ENCODE results near the gene SAMD3.
"Not testable (repeated sequence)": the region's sequence is repeated elsewhere in the genome, so short reads cannot be mapped to it uniquely, and the experiment has no call there.

SAMD3 gene, protein sequence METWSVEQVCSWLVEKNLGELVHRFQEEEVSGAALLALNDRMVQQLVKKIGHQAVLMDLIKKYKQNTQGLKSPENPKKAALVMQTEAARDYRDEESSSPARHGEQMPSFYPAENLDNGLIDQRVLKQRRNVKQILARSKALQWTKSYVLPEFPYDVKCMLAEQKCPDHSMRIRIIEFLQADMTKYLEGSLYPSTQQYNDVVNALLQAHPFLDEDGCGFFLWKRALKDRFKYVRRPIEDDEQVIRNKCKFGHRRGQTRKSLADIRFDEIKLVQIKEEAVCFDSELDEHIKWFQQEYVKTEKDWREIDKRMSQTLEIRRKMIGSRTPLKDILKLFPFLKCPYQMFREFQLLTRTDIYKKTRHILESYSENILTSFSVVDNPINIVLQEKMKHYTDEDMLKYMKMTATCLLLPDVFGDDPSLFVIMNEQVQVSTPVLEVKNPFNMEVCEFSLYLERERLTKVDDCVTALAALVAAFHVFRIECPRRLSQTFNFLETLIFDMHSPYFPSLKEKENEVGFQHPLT
- total RNA-seq, result 40.6 to 71.1 (median 63.9) reads per million in 3 donors

DNA sequence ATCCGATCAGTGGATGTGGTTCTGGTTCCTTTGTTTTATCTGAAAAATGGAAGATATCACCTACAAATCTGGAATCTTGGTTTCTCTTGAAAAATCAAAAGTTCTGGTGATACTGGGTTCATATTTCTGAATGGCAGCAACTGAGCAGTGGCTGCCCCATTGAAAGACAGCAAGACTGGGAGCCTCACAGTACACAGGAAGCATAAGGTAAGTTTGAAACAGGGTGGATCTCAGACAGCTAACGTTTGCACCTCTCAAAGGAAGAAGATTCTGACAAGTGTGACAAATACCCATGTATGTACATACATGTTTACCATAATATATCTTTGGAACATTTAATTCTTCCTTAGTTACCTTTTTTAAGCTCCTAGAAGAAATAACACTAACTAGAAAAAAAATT is at the start of gene SAMD3:
TSS of gene SAMD3 (minus strand) at position 177 of the 400 bp plus-strand sequence. CDS start 7,678 bp downstream, outside the sequence.
- no peaks in the 10 kb centered on the region for H3K27me3 ChIP-seq (replicated peaks; ENCODE audit: control insufficient read depth, insufficient read depth, low read length, poor library complexity, severe bottlenecking)
- H3K9me3 ChIP-seq (ENCODE audit: control insufficient read depth, low read length), result no peaks in the 10 kb centered on the region
- H3K4me1 ChIP-seq (ENCODE audit: control insufficient read depth, insufficient read depth, low read length, poor library complexity, severe bottlenecking), result peaks cover 19% of the 10 kb centered on the region
- DNase-seq, result no peak
- H3K4me3 ChIP-seq (ENCODE audit: insufficient read depth, low read depth, low read length, poor library complexity, severe bottlenecking), result peak within 1 kb of the TSS; percentile 53
- no peaks in the 10 kb centered on the region for H3K36me3 ChIP-seq (ENCODE audit: control insufficient read depth, insufficient read depth, low read length)
- H3K27ac ChIP-seq (ENCODE audit: insufficient read depth, low read length, poor library complexity, severe bottlenecking), result peak within 1 kb of the TSS; percentile 50

DNA sequence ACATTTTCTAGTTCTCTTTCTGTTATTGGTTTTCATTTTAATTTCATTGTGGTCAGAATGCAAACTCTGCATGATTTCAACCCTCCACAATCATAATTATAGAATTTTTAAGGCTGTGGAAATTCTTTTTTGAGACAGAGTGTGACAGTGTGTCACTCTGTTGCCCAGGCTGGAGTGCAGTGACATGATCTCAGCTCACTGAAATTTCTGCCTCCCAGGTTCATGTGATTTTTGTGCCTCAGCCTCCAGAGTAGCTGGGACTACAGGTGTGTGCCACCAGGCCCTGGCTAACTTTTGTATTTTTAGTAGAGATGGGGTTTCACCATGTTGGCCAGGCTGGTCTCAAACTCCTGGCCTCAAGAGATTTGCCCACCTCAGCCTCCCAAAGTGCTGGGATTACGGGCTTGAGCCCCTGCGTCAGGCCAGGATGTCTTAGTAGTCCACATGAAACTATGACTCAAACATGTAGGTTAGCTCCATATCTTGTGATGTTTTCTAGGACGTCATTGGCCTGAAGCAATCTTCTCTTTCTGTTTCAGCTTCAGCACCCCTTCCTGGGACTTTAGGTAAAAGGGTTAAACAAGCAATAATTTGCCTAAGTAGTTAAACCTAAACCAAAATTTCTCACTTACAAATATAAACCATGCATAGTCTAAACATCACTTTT is 47.4 kb upstream of the SAMD3 start:
- DNase-seq, result no peak
- H3K27ac ChIP-seq (ENCODE audit: insufficient read depth, low read length, poor library complexity, severe bottlenecking), result no peak overlapping the region
- H3K27me3 ChIP-seq (replicated peaks; ENCODE audit: control insufficient read depth, insufficient read depth, low read length, poor library complexity, severe bottlenecking), result no peaks in the 10 kb centered on the region

GRCh38 chr6:130265553-130265952 is 42.8 kb upstream of the SAMD3 start:
- not testable (repeated sequence) for H3K36me3 ChIP-seq (ENCODE audit: control insufficient read depth, insufficient read depth, low read length); H3K27ac ChIP-seq (ENCODE audit: insufficient read depth, low read length, poor library complexity, severe bottlenecking); H3K4me1 ChIP-seq (ENCODE audit: control insufficient read depth, insufficient read depth, low read length, poor library complexity, severe bottlenecking); DNase-seq; H3K9me3 ChIP-seq (ENCODE audit: control insufficient read depth, low read length); H3K4me3 ChIP-seq (ENCODE audit: insufficient read depth, low read depth, low read length, poor library complexity, severe bottlenecking); H3K27me3 ChIP-seq (replicated peaks; ENCODE audit: control insufficient read depth, insufficient read depth, low read length, poor library complexity, severe bottlenecking)

More for the DNA sequence above, 47.4 kb upstream of the SAMD3 start:
- H3K9me3 ChIP-seq (ENCODE audit: control insufficient read depth, low read length), result peaks cover 11% of the 10 kb centered on the region
- no peaks in the 10 kb centered on the region for H3K36me3 ChIP-seq (ENCODE audit: control insufficient read depth, insufficient read depth, low read length)
- no peaks in the 10 kb centered on the region for H3K4me1 ChIP-seq (ENCODE audit: control insufficient read depth, insufficient read depth, low read length, poor library complexity, severe bottlenecking)
- H3K4me3 ChIP-seq (ENCODE audit: insufficient read depth, low read depth, low read length, poor library complexity, severe bottlenecking), result no peak overlapping the region

DNA sequence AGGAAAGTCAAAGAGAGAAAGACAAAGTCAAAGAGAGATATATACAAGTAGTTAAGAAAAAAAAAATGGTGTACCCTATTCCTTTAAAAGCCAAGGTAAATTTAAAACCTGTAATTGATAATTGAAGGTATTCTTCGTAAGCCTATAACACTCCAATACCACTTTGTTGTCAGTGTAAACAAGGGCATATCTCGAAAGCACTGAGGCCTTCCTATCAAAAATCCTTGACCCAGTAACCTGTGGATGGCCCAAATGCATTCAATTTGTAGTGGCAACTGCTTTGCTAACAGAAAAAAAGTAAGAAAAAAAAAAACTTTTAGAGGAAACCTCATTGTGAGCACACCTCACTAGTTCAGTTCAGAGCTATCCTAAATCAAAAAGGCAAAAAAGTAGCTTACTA is 39.3 kb upstream of the SAMD3 start:
- Histone ChIP-seq H3K27ac (ENCODE audit: insufficient read depth, low read length, poor library complexity, severe bottlenecking) (peak overlapping the region; percentile 32), H3K4me3 (ENCODE audit: insufficient read depth, low read depth, low read length, poor library complexity, severe bottlenecking) (no peak overlapping the region), H3K27me3 (replicated peaks; ENCODE audit: control insufficient read depth, insufficient read depth, low read length, poor library complexity, severe bottlenecking) (no peaks in the 10 kb centered on the region), H3K36me3 (ENCODE audit: control insufficient read depth, insufficient read depth, low read length) (no peaks in the 10 kb centered on the region), H3K4me1 (ENCODE audit: control insufficient read depth, insufficient read depth, low read length, poor library complexity, severe bottlenecking) (no peaks in the 10 kb centered on the region), H3K9me3 (ENCODE audit: control insufficient read depth, low read length) (no peaks in the 10 kb centered on the region)
- DNase-seq, result no peak

- not testable (repeated sequence) for H3K36me3 ChIP-seq (ENCODE audit: control insufficient read depth, insufficient read depth, low read length); H3K27me3 ChIP-seq (replicated peaks; ENCODE audit: control insufficient read depth, insufficient read depth, low read length, poor library complexity, severe bottlenecking); H3K4me1 ChIP-seq (ENCODE audit: control insufficient read depth, insufficient read depth, low read length, poor library complexity, severe bottlenecking); H3K4me3 ChIP-seq (ENCODE audit: insufficient read depth, low read depth, low read length, poor library complexity, severe bottlenecking); H3K9me3 ChIP-seq (ENCODE audit: control insufficient read depth, low read length); DNase-seq
- peak overlapping the region; percentile 32 for H3K27ac ChIP-seq (ENCODE audit: insufficient read depth, low read length, poor library complexity, severe bottlenecking)
Observed at GRCh38 chr6:130261558-130261957, 38.8 kb upstream of the SAMD3 start.

DNA sequence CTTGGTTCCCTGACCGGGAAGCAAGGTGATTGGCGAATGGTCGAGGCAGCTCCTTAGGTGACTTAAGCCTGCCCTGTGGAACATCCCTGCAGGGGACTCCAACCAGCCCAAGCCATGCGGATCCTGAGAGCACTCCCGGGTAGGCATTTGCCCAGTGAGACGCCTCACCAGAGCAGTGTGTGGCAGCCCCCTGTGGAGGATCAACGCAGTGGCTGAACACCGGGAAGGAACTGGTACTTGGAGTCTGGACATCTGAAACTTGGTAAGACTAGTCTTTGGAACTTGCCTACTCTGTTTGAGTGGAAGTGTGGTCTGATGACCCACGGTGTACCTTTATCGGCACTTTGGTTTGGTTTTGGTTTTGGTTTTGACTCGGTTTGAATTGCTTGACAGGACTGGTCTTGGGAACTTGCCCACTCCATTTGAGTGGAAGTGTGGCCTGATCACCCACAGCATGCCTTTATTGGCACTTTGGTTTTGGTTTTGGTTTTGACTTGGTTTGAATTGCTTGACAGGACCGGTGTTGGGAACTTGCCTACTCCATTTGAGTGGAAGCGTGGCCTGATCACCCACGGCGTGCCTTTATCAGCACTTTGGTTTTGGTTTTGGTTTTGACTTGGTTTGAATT is 38.0 kb upstream of the SAMD3 start:
- H3K4me3 ChIP-seq (ENCODE audit: insufficient read depth, low read depth, low read length, poor library complexity, severe bottlenecking), result peak overlapping the region; percentile 25
- not testable (repeated sequence) for H3K27ac ChIP-seq (ENCODE audit: insufficient read depth, low read length, poor library complexity, severe bottlenecking)

GRCh38 chr6:130260050-130260462 is 37.3 kb upstream of the SAMD3 start:
- H3K27me3 ChIP-seq (replicated peaks; ENCODE audit: control insufficient read depth, insufficient read depth, low read length, poor library complexity, severe bottlenecking); H3K36me3 ChIP-seq (ENCODE audit: control insufficient read depth, insufficient read depth, low read length); H3K9me3 ChIP-seq (ENCODE audit: control insufficient read depth, low read length); H3K27ac ChIP-seq (ENCODE audit: insufficient read depth, low read length, poor library complexity, severe bottlenecking); DNase-seq; H3K4me3 ChIP-seq (ENCODE audit: insufficient read depth, low read depth, low read length, poor library complexity, severe bottlenecking); H3K4me1 ChIP-seq (ENCODE audit: control insufficient read depth, insufficient read depth, low read length, poor library complexity, severe bottlenecking): not testable (repeated sequence)

More for the DNA sequence above, 38.0 kb upstream of the SAMD3 start:
- not testable (repeated sequence) for H3K36me3 ChIP-seq (ENCODE audit: control insufficient read depth, insufficient read depth, low read length); H3K27me3 ChIP-seq (replicated peaks; ENCODE audit: control insufficient read depth, insufficient read depth, low read length, poor library complexity, severe bottlenecking); H3K9me3 ChIP-seq (ENCODE audit: control insufficient read depth, low read length); H3K4me1 ChIP-seq (ENCODE audit: control insufficient read depth, insufficient read depth, low read length, poor library complexity, severe bottlenecking)
- DNase-seq, result peak in 2 of 3 donors; percentile 3 to 20

GRCh38 chr6:130259557-130259956 is 36.8 kb upstream of the SAMD3 start:
- DNase-seq, result no peak
- Histone ChIP-seq H3K27ac (ENCODE audit: insufficient read depth, low read length, poor library complexity, severe bottlenecking) (no peak overlapping the region), H3K4me3 (ENCODE audit: insufficient read depth, low read depth, low read length, poor library complexity, severe bottlenecking) (no peak overlapping the region), H3K36me3 (ENCODE audit: control insufficient read depth, insufficient read depth, low read length) (no peaks in the 10 kb centered on the region), H3K9me3 (ENCODE audit: control insufficient read depth, low read length) (no peaks in the 10 kb centered on the region), H3K4me1 (ENCODE audit: control insufficient read depth, insufficient read depth, low read length, poor library complexity, severe bottlenecking) (no peaks in the 10 kb centered on the region), H3K27me3 (replicated peaks; ENCODE audit: control insufficient read depth, insufficient read depth, low read length, poor library complexity, severe bottlenecking) (no peaks in the 10 kb centered on the region)

GRCh38 chr6:130259140-130259539 is 36.4 kb upstream of the SAMD3 start:
- H3K36me3 ChIP-seq (ENCODE audit: control insufficient read depth, insufficient read depth, low read length), result no peaks in the 10 kb centered on the region
- no peaks in the 10 kb centered on the region for H3K27me3 ChIP-seq (replicated peaks; ENCODE audit: control insufficient read depth, insufficient read depth, low read length, poor library complexity, severe bottlenecking)
- no peak overlapping the region for H3K4me3 ChIP-seq (ENCODE audit: insufficient read depth, low read depth, low read length, poor library complexity, severe bottlenecking)
- no peak for DNase-seq
- no peaks in the 10 kb centered on the region for H3K4me1 ChIP-seq (ENCODE audit: control insufficient read depth, insufficient read depth, low read length, poor library complexity, severe bottlenecking)
- H3K27ac ChIP-seq (ENCODE audit: insufficient read depth, low read length, poor library complexity, severe bottlenecking), result no peak overlapping the region
- no peaks in the 10 kb centered on the region for H3K9me3 ChIP-seq (ENCODE audit: control insufficient read depth, low read length)
